GM12864 (cell line): ENCODE results near the gene UTF1.

Experiments used
- DNase-seq: peaks from one replicate; pipeline ENCODE4 v3.0.0-alpha.2; 2011; ENCODE audit warnings: low read depth
- H3K4me3 ChIP-seq: 2 replicates; pipeline ENCODE4 v1.5.1; 2011; ENCODE audit warnings: mild to moderate bottlenecking, low read depth, low read length, control low read depth
- CTCF ChIP-seq: IDR thresholded peaks from 2 replicates; pipeline ENCODE4 v1.5.1; 2011; ENCODE audit warnings: low read depth, mild to moderate bottlenecking, moderate library complexity, low read length, control low read depth, inconsistent platforms; ENCODE audit errors: missing control alignments

The UTF1 gene

GRCh38 chr10:133267293-133267692, 37.3 kb downstream of the UTF1 start:
- H3K4me3 ChIP-seq: no peak overlapping the region
- DNase-seq: no peak
- TF ChIP-seq CTCF: no peak

DNA sequence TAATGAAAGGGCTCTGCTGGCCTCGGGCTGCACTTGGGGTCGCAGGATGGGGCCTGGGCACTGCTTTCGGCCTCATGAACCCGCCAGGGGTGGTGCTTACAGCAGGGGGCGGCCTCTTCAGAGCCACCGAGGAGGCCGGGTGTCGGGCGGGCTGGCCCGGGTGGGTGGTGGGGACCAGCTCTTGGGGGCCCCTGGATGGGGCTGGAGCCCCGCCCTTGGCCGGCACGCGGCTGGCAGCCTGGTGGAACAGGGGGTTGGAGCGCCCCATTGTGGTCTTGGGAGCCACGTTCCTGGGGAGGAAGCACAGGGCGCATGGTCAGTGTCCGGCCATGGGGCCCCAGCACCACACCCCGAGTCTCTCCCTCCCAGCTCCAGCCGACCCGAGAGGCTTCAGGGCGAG, 37.8 kb downstream of the UTF1 start:
- TF ChIP-seq CTCF: no peak
- DNase-seq: no peak
- no peak overlapping the region for H3K4me3 ChIP-seq

DNA sequence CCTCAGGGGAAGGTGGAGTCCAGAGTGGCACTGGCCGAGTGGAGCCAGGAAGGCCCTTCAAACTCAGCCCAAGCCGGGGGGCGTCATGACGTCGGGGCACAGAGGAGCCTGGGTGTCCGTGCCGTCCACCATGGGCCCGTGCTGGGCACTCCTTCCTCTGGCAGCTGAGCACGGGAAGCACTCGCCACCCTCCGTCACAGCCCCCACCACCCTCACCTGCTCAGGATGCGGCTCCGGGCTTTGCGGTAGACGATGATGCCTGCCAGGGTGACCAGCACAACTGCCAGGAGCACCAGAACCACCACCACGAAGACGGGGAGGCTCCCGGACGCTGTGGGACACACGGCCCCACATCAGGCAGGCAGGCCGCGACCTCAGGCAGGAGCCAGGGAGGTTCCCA, 38.5 kb downstream of the UTF1 start:
- no peak for DNase-seq

GRCh38 chr10:133269367-133269766, 39.4 kb downstream of the UTF1 start:
- H3K4me3 ChIP-seq: no peak overlapping the region
- no peak for DNase-seq
- TF ChIP-seq CTCF: no peak

More for the DNA sequence above, 38.5 kb downstream of the UTF1 start:
- TF ChIP-seq CTCF: no peak
- H3K4me3 ChIP-seq: no peak overlapping the region

DNA sequence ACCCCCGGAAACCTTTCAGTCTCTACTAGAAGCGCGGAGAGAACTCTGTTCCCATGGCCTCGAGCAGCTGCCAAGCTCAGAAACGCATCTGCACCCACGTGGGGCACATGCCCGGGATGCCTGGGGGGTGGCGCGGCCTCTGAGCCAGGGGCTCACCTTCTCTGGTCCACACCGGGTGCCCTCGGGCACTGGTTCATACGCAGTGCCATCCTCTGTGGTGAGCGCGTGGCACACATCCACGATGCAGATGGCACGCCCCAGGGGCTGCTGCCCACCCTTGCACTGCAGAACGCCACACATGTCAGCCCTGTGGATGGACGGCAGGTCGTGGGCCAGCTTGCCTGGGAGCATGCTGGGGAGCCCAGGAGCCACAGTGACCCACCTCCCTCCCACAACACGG, 40.2 kb downstream of the UTF1 start:
- no peak for TF ChIP-seq CTCF
- no peak overlapping the region for H3K4me3 ChIP-seq
- no peak for DNase-seq

- H3K4me3 ChIP-seq: no peak overlapping the region
- TF ChIP-seq CTCF: no peak
- no peak for DNase-seq
Measured at GRCh38 chr10:133270773-133271297, 40.8 kb downstream of the UTF1 start.

- DNase-seq: no peak
- H3K4me3 ChIP-seq: no peak overlapping the region
- no peak for TF ChIP-seq CTCF
Measured at GRCh38 chr10:133271521-133272300, 41.7 kb downstream of the UTF1 start.
